NCI-H2227 treated with DMSO at 0.1 percent for 48 hours (cell line): ENCODE results near the gene NOVA1.

Experiments used
- DNase-seq: peaks from one replicate; lab custom pipeline; 2025; lab: John Stamatoyannopoulos, UW

Gene NOVA1

DNA sequence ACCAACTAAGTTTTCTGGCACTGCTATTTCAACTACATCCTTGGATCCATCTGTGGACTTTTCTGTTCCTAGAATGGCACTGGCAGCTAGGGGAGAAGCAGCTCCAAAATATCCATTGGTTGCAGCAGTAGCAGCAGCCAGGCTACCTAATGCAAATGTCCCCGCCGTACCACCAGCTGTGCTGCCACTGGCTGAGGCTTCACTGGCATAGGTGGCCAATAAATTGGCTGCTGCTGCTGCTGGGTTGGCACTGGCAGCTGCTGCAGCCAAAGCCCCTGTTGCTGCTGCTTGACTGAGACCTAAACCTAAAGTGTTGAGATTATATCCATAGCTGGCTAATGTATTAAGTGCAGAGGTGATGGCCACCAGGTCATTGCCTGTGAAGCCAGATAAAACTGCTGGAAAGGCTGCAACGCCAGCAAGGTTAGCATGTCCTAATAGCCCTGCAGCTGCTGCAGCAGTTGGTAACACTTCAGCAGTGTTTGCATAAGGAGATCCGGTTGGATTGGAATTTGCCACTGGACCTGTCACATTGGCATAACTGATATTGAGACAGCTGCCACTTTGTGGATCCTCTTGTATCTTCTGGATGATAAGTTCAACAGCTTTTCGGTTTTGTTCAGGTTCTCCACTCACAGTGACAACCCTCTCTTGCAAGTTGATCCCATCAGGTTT, 149.5 kb downstream of the NOVA1 start:
- DNase-seq = no peak

DNA sequence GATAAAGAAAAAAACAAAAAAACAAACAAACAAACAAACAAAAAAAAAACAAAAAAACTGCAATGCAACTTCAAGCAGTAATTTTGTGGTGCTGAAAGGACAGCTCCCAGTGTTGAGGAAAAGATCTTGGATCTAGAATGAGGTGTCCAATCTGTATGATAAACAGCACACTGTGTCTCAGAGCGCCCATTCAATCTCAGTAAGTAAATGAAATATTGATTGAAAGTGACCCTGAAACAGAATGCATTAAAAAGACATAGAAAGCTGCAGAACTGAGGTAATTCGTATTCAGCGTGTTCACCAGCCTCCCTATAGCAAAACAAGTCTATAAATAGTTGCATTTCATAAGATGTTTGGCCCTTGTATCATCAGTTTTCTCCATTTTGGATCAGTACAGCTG, 153.0 kb downstream of the NOVA1 start:
- DNase-seq = no peak

DNA sequence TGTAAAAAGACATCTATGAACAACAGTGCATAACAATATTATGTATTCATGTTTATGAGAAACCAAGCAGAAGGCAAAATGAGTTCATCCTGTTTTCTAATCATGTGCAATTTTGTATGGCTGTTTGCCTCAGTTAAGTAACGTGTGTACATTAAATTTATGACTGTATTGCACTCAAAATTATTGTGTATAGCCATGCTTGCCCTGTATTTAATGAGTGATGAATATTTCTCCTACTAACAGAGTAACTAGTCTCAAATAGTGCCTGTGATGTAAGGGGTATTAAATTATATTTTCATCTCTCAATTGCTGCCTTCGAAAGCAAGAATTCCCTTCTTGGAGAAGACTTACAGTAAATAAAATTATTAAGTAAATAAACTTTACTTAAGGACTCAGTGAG, 154.2 kb downstream of the NOVA1 start:
- no peak for DNase-seq

DNA sequence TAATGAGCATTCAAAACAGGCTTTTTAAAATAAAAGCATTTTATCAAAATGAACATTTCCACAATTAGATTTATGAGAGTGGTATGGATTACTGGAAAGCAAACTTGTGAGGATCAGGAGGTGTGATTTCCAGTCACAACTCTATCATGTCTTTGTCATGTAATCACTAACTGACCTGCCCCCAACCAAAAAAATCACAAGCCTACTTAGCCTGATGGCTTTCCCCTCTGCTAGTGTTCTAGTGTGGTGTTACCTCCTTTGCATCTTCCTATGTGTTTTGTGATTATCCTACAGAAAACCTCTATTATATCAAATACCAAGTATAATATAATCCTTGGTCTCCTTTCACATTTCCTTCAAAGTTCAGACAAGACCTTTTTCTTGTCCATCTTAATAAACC, 168.6 kb downstream of the NOVA1 start:
- DNase-seq = no peak

DNA sequence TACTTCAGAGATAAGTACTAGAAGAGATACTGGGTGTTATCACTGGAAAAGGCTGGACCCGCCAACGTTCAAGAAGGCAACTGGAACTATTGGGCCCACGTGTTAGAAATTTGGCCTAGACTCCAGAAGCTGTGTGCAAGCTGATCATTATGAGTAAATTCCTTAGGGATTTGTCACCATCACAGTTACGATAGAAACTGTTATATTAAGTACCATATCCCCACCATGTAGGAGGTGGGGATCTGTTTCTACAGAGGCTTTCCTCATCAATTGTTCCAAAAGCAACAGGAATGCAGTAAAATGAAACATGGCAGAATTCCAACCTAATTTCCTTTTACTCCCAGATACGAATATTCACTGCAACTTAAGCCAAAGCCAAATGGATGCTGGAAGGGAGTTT, 170.7 kb downstream of the NOVA1 start:
- no peak for DNase-seq

DNA sequence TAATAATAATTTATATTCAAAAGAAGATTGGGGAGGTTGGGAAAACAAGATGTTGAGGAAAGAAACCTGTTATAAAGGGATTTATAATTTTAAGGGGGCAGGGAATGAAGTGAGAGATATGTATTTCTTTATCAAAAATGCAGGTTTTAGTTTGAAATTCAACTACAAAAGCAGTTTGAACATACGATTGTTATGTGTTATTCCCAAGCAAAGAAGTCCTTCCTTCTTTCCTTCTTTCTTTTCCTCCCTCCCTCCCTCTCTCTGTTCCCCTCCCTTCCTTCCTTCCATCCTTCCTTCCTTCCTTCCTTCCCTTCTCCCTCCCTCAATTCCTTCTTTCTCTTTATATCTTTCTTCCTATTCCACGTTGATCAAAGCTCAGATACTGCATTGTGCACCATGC, 173.3 kb downstream of the NOVA1 start:
- DNase-seq = no peak

DNA sequence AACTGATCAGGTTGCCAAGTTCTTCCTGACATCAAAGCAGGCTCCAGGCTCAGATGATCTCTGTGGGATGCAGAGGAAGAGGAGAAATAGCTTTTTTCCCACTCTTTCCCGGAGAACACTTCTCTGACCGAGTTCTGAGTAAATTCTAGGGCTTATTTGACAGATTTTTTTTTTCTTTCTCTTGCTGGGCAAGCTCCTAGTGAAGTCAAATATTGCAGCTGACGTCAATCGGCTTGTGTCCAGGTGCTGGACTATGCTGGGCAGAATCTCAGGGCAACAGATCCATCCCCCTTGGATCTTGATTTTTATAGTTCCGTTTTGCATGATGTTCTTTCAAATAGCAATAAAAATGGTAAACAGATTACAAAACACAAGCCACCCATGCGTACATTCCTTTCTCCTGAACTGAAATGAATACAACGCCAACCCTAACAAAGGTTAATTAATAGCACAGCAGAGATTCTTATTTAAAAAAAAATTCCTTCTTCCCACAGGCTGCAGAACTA, 182.2 kb downstream of the NOVA1 start:
- no peak for DNase-seq

DNA sequence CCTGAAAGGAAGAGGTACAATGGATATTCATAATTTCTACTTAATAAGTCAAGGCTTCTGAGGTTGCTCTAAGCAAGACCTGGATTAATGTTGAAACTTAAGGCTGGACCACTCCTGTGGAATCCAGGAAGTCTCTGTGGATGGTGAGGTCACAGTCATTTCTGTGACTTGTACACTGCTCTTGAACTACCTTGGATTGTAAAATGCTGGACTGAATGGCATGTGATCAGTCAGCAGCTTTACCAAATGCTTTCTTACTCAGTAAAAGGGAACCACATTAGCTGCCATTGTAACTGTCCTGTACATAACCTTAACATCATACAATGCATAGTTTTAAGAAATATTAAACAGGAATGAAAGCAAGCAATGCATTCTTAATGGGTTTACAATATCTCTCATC, 182.9 kb downstream of the NOVA1 start:
- DNase-seq = no peak

DNA sequence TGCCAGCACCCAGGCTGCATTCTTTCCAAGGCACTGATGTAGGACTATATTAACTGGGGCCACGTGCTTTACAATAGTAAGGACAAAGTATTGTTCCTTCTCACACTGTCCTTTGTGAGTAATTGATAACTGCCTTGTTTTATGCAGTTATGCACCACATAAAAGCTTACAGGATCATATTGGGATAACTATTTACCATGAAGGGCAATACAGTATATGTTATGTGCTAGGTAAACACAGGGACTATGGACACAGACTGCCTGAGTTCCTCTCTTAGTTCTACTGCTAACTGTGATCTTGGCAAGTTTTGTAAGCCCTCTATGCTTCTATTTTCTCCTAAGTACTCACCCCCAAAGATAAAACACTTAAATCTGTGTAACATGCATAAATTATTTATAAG, 183.7 kb downstream of the NOVA1 start:
- DNase-seq = no peak

DNA sequence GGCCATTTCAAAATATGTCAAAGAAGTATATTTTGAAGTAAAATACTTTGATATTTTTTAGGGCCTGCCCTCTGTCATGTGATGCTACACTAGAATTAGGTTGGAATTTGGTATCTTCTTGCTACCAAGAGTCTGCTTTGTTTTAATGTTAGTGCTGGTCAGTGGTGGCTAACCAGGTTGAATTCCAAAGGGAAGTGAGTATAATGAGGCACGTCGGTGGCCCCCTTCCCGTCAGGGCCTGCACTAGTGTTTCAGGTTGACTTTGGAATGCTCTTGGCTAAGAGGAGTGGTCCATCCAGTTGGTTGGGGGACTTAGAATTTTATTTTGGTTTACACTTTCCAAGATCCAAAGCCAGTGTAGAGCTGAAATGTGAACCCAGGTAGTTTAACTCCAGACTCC, 185.4 kb downstream of the NOVA1 start:
- no peak for DNase-seq

DNA sequence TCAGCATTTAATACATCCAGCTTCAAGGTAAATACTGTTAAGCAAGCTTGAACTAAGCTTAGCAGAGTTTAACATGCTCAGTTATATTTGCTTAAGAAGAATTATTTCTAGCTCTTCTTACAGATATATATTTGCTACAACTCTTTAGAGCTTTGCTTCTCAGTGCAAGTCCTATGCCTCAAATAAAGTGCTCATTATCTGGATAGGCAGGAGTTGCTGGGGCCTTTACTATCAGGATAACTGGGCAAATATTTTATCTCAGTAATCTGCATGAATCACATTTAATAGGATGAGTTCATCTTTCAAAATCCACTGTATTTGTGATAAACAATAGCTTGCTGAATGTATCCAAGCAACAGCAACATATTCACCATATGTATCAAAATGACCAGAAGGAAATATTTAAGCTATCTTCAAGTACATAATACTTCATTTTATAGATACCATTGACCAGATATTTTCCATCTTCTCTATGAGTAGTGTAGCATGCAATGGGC, 187.6 kb downstream of the NOVA1 start:
- no peak for DNase-seq

DNA sequence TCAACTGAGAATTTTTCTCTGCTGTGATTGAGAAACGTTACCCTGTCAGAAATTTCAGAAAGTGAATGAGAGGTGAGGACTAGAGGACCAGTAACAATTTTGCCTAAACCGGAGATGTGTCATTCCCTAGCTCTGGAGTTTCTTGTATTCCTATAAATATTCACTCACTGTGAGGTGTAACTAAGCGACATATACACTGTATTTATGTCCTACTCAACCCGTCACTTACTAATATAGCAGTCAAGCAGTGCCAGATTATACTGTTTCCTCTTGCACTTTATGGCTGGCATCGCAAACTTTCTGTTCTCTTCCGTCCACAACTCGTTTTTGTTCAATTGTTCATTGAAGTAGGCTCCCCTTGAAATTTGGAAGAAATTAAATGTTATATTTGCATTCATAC, 192.9 kb downstream of the NOVA1 start:
- DNase-seq = no peak

DNA sequence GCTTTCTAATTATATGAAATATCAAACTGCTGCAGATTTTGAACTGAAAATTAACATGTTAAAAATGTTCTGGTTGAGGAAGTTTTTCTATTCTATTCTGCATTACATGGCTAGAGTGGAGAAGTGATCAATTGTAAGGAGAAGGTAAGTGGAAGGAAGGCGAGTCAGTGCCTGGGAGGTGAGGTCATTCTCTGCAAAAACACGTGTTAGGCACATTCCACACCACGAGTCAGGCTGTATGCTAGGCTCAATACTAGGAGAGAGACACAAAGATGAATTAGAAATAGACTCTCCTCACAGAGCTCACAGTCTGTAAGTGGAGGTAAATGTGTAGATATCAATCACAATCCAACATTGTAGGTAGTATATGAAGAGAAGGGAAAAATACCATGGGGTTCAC, 194.1 kb downstream of the NOVA1 start:
- no peak for DNase-seq

DNA sequence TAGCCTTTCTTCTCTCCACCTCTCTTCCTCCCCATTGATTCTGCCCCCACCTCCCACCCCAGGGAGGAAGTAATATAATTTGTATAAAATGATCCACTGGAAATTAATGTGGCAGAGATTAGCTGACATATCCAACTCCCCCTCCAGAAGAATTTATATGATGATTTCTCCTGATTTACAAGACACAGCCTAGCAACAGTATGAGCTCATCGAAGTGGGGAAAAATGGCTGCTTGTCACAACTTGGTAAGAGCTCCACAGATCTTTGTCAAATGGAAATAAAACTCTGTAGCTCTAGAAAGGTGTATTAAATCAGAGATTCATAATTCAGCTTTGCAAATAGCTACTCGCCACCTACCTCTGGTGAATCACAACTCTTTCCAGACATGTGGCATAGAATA, 195.7 kb downstream of the NOVA1 start:
- no peak for DNase-seq

DNA sequence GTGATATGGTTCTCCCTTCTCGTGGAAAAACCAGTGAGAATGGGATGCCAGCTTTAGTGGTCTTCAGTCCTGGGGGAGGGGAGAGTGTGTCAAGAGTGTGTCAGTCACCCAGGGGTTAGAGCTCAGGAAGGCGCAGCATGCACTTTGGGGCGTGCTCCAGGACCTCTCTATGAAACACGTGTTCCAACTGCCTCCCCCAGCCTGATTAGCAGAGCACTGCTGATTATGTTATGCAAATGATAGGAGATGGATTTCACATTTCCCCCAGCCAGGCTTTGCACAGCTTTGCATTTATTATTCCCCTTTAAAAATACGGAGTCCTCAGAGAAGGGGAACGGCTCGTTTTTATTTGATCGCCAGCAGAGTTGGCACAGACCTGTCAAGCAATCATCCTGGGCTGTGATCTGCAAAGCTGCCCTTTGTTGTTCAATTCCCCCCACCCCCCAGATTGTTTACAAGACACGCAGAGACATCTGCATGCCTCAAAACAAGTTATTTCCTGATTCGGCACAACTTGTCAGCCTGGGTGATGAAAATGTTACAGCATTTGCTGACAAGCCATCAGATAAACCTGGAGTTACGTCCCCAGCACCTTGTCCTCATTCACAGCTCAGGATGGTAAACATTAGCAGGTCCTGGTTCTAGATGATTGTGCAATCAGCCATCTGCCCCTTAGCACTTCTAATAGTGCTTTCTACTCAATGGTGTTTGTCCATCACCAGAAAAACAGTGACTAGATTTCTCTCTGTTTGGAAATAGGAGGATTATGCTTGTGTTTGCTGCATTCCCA, 196.5 kb downstream of the NOVA1 start:
- no peak for DNase-seq

DNA sequence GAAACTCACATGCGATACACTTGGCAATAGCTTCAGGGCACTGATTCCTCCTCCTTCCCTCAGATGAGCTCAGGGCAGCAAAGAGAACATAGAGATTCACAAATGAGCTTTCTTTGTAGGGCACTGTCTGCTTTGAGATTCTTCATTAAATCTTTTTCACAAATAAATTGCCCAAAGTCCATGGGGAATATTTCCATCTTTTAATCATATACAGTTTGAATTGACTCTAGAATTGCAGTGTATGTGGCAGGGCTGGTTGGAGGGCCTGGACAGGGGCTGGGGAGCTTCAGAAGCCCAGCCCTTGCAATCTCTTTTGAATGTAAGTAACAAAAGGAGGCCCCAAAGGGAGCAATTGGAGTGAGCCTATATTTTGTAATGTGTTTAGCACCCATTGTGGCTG, 197.5 kb downstream of the NOVA1 start:
- DNase-seq = no peak

DNA sequence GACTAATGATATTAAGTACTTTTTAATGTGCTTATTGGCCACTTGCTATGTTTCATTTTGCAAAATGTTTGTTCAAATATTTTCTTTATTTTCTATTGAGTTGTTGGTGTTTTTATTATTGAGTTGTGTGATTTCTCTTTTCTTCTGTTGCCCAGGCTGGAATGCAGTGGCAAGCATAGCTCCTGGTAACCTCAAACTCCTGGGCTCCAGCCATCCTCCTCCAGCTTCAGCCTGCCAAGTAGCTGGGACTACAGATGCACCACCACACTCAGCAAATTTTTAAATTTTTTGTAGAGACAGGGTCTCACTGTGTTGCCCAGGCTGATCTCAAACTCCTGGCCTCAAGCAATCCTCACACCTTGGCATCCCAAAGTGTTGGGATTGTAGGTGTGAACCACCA, 199.2 kb downstream of the NOVA1 start:
- DNase-seq = no peak
